ENCODE measurements around the gene RNMT. TPM values are rescaled to one million over a fixed set of nuclear protein-coding genes. Genes with fewer than 3 reads are reported as not detected.
"Not testable (repeated sequence)": the region's sequence is repeated elsewhere in the genome, so short reads cannot be mapped to it uniquely, and the experiment has no call there.

Gene RNMT
- total RNA-seq, 1 donor from 2014 or later: 24.5 TPM

DNA sequence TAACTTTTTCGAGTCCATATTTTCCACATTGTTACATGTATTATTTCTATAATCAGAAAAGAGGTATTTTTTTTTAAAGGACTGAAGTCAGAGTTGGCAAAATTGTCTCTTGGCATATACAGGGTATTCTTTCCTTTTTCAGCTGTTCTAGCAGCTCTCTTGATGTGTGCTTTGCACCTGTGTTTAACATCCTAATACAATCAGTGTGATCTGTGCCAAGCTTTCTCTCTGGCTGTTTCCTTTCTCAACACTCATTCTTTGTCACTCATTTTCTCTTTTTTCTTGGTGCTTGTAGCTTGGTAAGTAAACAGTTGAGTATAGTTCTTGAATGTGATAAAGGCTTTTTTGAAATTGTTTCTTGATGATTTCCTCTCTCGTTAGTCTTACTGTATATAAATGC is 9.2 kb downstream of the RNMT start:
- DNase-seq (ENCODE audit: low spot score): no peak

DNA sequence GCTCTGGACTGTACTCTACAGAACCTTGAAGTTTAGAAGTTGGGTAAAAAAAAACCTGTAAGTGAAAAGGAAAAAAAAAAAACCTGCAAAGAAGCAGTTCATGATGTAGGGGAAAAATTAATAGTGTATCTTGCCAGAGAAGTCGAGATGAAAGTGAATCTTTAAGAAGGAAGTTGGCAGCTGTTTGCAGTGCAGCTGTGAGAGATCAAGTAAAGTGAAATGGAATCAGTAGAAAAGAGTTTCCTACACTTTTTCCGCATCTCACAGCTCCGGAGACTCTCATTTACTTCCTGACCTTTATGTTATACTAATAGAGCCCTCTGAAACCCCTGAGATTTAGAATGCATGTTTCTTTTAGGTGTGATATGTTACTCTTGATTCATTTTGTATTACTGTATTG is 19.2 kb downstream of the RNMT start:
- DNase-seq (ENCODE audit: low spot score): no peak

DNA sequence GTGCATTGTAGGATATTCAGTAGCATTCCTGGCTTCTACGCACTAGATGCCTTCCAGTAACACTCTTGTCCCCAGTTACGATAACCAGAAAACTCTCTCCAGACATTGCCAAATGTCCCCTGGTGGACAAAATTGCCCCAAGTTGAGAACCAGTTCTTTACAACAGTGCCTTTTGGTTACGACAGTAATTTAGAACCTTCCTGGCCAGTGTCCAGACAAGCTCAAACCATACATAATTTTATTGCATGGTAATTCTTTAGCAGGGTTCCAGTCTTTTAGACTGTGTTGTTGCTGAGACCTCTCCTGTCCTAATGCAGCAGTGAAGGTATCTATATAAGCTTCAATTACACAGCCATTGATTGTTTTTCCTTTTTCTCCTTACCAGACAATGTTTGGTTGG is 20.2 kb downstream of the RNMT start:
- no peak for DNase-seq (ENCODE audit: low spot score)

DNA sequence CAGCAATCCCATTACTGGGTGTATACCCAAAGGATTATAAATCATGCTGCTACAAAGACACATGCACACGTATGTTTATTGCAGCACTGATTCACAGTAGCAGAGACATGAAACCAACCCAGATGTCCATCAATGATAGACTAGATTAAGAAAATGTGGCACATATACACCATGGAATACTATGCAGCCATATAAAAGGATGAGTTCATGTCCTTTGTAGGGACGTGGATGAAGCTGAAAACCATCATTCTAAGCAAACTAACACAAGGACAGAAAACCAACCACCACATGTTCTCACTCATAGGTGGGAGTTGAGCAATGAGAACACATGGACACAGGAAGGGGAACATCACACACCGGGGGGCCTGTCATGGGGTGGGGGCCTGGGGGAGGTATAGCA is 25.1 kb downstream of the RNMT start:
- not testable (repeated sequence) for DNase-seq (ENCODE audit: low spot score)

DNA sequence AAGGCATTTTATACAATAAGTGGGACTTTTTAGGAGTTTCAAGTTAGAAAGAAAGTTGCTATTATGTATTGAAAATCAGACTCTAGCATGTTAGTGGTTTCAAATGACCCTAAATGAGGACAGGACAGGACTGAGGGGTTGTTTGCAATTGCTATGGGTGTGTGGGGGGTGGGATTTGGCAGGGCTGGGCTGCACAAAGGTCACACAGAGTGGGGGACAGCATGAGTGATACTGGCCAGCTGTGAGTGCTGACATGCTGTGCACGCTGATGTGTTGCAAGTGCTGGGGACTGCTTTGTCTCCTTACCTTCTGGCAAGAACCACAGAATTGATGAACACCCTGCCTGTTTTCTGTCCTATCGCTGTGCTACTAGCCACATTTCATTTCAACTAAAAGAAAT is 29.8 kb downstream of the RNMT start:
- no peak for DNase-seq (ENCODE audit: low spot score)

DNA sequence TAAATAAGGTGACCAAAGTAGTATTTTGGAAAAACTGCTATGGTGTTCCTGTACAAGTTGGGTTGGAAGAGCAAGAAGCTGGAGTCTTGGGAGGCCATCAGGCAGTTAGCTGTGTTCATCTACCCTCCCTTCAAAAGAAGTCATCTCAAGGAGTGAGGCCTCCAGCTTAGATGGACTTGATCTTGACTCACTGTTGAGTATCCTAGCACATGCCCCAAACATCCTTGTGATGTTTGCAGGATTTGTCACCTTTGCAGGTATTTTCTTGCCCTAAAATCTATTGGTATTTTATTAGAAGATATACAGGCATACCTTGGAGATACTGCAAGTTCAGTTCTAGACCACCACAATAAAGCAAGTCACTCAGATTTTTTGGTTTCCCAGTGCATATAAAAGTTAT is 30.2 kb downstream of the RNMT start:
- DNase-seq (ENCODE audit: low spot score): no peak

DNA sequence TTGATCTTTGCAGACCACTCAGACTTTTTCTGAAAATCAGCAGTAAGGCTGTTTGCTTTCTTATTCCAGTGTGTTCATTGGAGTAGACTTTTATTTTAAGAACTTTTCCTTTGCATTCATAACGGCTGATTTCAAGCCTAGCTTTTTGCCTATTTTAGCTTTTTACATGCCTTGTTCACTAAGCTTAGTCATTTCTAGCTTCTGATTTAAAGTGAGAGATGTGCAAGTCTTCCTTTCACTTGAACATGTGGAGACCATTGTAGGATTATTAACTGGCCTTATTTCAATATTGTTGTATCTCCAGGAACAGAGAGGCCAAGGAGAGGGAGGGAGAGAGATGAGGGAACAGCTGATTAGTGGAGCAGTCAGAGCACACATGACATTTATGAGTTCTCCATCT is 32.1 kb downstream of the RNMT start:
- DNase-seq (ENCODE audit: low spot score): no peak

DNA sequence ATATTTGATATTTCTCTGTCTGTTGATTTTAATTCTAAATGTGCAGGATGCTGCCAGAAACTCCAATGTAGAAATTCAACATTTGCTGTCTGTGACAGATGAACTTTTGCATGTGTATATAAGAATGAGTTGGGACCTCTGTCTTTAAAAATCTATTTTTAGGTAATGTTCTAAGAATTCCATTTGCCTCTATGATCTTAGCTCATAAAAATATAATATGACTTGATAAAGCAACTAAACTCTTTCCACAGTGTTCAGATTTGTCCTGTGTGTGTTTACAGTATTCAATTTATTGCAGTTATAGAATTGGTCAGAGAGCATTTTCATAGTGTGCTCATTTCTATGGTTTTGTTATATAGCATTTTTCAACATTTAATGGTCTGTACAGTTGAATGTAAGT is 33.6 kb downstream of the RNMT start:
- no peak for DNase-seq (ENCODE audit: low spot score)

DNA sequence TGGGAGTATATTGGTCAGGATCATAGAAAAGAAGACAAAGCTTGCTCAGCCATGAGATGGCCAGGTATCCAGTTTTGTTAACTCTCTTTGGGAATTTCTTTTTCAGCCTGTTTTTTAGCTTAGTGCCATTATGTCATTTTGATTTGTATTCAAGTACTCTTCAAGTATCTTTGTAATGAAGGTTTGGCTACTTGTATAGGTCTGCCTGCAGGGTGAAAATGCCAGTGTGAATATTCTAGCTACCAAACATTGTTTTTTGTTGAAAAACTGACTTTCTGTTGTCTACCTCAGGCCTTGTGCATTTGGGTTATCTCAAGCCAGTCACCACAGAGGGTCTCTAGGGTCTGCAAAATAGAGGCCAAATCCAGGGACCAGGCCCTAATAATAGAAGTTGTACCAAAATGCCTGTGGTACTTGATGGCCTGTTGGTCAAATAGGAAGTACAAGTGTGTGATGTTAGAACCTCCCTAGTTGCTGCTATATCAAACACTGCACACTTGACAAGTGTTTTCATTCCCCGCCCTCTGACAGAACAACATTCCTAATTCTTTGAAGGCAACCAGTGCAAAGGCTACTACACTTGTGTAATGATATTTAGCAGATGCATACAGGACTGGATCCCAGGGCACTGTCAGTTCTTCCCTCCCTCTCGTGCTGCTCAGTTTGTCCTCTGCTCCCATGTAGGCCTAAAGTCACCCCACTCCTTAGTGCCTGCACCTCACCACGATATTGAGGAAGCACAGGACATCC is 36.4 kb downstream of the RNMT start:
- DNase-seq (ENCODE audit: low spot score): no peak

DNA sequence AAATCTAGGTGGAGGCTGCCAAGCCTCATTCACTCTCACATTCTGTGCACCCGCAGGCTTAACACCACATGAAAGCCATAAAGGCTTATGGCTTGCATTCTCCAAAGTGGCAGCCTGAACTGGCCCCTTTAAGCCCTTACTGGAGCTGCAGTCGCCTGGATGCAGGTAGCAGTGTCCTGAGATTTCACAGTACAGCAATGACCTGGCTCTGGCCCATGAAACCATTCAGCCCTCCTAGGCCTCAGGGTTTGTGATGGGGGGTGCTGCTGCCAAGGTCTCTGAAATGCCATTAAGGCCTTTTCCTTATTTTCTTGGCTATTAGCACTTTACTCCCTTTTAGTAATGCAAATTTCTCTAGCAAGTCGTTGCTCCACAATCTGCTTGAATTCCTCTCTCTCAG is 48.6 kb downstream of the RNMT start:
- no peak for DNase-seq (ENCODE audit: low spot score)

DNA sequence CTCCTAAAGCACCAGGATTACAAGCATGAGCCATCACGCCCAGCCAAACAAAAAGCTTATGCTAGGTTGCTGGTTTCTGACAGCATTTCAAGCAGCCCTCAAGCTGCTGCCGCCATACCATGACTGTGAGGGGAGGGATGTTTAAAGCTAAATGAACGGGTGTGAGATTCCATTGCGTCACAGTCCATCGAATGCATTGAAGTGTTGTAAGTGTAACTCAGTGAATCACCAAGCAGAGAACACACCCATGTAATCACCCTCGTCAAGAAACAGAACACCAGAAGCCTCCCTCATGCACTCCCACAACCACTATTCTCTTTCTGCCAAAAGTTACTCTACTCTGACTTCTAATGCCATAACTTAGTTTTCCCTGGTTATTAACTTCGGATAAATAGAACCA is 64.7 kb downstream of the RNMT start:
- DNase-seq (ENCODE audit: low spot score): no peak

DNA sequence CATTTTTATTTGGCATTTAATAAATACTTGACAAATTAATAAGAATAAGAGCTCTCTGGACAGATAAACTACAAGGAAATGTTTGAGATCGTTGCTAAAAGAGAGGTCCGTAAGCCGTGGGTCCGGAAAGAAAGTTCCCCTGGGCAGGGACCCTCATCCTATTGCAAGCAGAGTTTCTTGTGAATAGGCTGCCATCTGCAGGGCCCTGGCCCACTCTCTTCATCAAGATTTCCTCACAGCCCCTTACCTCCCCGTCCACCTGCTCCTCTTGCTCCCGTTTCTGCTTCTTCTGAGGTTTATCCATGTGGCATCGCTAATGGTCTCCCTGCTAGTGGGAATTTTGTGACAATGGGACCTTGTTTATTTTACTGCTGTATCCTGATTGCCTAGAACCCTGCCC is 67.3 kb downstream of the RNMT start:
- no peak for DNase-seq (ENCODE audit: low spot score)

DNA sequence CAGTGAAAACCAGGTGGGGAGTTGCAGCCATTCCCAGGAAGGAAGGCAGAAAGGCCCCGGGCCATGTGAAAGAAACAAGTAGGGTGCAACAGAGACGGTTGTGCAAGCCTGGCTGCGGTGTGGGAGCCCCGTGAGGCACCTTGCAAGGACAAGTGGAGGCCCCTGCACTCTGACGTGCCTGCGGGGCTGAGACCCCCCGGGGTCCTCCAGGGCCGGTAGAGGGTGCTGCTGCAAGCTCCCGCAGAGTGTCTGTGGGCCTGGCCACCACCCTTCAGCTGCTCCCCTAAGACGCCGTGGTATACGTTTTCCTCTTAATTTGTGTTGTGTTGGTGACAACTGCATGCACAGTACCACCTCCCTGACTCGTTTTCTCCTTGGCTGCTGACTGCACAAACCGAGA is 70.0 kb downstream of the RNMT start:
- no peak for DNase-seq (ENCODE audit: low spot score)

DNA sequence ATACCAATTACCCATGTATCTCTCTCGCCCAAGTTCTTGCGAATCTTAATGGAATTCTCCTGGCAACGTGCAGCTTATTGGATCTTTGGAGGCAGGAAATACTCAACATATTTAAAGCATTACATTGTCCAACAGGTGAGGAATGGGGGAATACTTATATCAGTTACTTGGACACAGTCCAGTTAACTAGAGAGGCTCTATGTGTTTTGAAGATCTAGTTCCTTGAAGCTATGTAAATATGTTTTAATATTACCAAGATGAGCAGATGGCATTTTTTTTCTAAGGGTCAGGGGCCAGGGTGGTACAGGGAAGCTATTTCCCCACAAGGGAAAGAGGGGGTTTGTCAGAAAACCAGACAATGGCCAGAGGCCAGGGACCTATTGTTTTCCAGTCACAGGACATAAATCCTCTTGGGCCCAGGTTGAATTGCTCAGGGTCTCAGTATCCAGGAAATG is 70.7 kb downstream of the RNMT start:
- DNase-seq (ENCODE audit: low spot score): no peak

DNA sequence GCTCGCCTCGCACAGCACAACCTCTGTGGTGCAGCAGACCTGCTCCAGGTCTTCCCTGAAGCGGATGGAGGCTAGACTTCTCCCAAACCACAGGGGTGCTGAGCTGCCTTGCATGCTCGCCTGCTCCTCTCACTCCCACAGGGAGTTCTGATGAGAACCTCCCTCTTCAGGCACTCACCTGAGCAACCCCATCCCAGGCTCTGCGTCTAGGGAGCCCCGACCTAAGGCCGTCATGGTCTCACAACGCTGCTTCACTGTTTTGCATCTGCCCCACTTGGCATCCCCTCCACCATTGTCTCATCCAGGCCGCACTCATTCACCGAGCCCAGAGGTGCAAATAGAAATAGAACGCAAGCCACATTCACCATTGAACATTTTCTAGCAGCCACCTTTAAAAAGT is 72.9 kb downstream of the RNMT start:
- no peak for DNase-seq (ENCODE audit: low spot score)

DNA sequence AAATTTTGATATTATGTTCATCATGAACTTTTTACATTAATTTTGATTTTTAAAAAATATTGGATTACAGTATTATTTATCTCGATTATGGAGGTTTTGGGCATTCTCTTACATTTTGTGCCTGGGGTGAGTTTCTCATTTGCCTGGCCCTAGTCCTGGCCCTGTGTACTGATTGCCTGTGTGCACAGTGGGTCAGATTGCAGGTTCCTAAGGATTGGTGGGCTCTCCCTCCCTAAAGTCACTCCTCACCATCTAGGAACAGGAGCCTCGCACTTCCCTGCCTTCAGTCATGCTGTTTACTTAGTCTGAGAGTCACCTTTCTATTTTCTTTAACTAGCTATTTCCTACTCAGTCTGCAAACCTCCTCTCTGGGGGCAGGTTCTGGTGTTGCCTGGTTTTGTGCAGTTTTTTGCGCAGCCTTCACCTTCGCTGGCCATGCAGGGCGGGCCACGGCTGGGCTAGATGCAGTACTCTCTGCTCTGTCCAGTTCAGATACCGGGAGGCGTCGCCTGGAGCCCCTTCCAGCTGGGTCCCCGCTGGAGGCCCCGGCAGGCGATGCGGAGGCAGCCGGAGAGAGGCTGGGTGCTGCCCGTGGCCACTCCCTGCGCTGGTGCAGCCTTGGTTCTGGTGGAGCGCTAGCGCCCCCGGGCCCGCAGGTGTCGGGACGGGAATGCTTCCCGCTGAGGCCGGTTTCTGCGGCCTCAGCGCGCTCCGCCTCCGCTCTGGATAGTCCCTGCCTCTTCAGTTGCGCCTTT is 74.2 kb downstream of the RNMT start:
- DNase-seq (ENCODE audit: low spot score): peak; percentile 78

DNA sequence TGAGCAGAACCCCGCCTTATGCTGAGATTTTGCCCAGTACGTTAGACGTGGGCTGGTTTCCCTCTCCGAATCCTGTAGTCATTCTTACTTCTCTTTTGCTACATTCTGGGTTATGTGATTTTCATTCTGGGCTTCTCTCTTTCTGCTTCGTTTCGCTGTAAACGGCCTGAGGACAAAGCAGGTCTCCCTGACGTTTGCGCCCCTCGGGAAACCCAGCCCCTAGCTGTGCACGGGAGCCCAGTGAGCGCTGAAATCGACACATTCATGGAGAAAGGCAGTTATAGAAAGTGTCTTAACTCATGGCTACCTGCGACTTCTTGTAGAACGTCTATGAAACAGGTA is 74.8 kb downstream of the RNMT start:
- no peak for DNase-seq (ENCODE audit: low spot score)

DNA sequence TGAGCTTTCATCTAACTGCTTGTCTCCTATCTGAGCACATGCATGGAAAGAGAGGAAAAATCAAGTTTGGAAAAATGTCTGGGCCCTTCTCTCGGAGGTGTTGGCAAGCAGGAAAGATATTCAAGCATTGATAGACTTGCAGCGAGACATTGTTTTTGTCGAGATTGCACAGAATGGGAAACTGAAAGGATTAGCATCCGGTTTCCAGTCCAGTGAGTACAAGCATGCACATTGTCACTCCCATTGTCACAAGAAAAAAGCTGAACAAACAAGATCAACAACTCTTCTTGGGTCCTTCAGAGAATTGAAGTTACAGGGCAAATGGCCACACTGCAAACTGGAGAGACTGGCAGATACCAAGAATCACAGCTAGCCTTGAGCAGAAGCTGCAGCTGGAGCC is 77.8 kb downstream of the RNMT start:
- no peak for DNase-seq (ENCODE audit: low spot score)

DNA sequence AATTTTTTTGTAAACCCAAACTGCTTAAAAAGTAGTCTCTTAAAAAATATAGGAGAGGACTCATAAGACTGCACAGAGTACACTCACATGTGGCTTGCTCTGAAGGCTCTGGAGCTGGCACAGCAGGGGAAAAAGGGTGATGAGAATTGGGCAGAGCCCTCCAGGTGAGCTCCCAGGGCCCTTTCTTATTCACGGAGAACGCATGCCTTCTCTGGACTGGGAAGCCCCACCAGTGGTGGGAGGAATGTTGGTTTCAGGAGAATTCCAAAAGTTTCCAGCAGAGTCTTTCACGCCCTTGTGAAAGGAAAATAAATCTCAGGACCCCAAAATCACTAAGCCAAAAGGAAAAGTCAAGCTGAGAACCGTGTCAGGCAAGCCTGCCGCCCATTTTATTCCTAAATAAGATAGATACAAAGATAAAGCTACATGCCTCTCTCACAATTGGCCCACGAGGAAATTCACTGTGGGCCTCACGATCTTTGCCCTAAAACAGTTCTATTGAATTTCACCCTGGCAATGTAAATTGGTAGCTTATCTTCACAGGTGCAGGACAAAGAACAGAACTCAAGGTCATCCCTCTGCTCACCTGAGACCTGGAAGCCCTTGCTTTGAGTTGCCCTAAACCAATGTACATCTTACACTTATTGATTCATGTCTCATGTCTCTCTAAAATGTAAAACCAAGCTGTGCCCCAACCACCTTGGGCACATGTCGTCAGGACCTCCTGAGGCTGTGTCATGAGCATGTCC is 82.0 kb downstream of the RNMT start:
- no peak for DNase-seq (ENCODE audit: low spot score)

DNA sequence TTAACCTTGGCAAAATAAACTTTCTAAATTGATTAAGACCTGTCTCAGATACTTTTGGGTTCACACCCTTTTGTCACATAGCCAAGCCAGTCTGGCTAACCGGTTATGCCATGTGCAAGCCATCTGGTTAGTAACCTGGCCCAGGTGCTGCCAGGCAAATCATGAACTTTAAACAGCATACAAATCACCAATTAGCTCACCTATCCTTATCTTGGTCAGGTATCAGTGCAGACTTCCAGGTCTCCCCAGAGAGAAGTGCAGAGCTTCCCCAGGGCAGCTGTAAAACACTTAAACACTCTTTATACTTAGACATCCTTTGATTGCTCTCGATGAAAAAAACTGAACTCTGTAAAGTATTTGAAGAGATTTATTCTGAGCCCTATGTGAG is 82.6 kb downstream of the RNMT start:
- DNase-seq (ENCODE audit: low spot score): peak; percentile 90

DNA sequence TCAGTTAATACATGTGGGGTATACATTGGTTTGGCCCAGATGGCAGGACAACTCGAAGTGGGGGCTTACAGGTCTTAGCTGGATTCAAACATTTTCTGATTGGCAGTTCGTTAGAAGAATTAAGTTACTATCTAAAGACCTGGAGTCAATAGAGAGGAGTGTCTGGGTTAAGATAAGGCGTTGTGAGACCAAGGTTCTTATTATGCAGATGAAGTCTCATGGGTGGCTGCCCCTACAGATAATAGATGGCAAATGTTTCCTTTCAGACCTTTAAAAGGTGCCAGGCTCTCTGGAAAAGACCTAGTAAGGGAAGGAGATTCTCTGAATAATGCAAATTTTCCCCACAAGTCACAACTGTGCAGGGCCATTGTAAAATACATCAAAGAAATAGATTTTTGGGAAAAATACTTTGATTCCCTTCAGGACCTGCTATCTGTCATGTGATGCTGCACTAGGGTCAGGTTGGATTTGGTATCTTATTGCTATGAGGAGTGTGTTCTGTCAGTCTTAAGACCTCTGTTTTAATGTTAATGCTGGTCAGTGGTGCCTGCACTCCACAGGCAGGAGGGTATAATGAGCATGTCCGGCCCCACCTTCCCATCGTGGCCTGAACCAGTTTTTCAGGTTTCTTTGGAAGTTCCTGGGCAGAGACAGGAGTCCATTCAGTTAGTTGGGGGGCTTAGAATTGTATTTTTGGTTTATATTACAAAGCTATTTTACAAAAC is 83.2 kb downstream of the RNMT start:
- DNase-seq (ENCODE audit: low spot score): peak; percentile 58

DNA sequence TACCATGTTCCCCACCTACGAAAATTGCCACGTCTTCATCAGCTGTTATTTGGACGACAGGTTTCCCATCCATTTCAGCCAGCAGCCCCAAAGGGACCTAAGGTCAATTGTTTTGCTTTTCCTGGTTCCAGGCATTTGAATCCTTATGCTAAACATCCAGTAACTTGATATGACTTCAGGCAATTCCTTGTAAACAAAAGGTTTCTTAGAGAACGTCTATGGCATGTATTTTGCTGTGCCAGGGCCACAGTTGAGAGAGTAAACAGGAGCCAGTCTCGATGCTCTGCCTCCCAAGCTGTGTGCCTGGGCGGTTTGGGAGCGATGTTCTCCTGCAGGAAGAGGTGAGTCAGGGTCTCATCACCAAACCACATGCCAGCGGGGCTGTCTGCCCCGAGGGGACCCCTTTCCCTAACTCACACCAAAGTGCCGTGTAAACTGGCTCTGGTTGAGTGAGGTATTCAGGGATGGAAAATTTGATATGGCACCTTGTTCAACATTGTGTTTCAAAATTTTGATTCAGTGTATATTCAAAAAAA is 84.5 kb downstream of the RNMT start:
- DNase-seq (ENCODE audit: low spot score): no peak

All from mucosa of gallbladder (tissue), 1 donor.